Measurements from ENCODE around the gene NSG2. TPM values are rescaled to one million over a fixed set of nuclear protein-coding genes. Genes with fewer than 3 reads are reported as not detected.

NSG2 gene
- total RNA-seq, 1 experiment from 2014 or later: not detected

DNA sequence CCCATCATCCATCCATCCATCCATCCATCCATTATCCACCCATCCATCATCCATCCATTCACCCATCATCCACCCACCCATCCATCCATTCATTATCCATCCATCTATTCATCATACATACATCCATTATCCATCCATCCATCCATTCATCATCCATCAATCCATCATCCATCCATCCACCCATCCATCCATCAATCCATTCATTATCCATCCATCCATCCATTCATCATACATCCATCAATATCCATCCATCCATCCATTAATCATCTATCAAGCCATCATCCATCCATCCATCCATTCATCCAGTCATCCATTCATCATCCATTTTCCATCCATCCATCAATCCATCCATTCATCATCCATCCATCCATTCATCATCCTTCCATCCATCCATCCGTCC lies 89.0 kb downstream of the NSG2 start:
- no peaks in the 10 kb centered on the region for H3K36me3 Mint-ChIP-seq (ENCODE audit: insufficient read depth, unreplicated experiment)
- H3K4me3 Mint-ChIP-seq (ENCODE audit: unreplicated experiment): no peak overlapping the region
- peaks cover 11% of the 10 kb centered on the region for H3K9me3 Mint-ChIP-seq (ENCODE audit: unreplicated experiment)
- no peak for DNase-seq (ENCODE audit: unreplicated experiment)
- intact Hi-C loops (cut with micrococcal nuclease): no loop called here
- TF ChIP-seq, protein P1, sequence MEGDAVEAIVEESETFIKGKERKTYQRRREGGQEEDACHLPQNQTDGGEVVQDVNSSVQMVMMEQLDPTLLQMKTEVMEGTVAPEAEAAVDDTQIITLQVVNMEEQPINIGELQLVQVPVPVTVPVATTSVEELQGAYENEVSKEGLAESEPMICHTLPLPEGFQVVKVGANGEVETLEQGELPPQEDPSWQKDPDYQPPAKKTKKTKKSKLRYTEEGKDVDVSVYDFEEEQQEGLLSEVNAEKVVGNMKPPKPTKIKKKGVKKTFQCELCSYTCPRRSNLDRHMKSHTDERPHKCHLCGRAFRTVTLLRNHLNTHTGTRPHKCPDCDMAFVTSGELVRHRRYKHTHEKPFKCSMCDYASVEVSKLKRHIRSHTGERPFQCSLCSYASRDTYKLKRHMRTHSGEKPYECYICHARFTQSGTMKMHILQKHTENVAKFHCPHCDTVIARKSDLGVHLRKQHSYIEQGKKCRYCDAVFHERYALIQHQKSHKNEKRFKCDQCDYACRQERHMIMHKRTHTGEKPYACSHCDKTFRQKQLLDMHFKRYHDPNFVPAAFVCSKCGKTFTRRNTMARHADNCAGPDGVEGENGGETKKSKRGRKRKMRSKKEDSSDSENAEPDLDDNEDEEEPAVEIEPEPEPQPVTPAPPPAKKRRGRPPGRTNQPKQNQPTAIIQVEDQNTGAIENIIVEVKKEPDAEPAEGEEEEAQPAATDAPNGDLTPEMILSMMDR (IDR thresholded peaks at IDR 0.05; ENCODE audit: unreplicated experiment): no peak
- H3K27ac Mint-ChIP-seq (ENCODE audit: low read depth, unreplicated experiment): no peak overlapping the region
- H3K27me3 Mint-ChIP-seq (ENCODE audit: insufficient read depth, unreplicated experiment): no peaks in the 10 kb centered on the region
- ChIA-PET CTCF (no interaction called here), POLR2A (no interaction called here)
- no TSS peak for BruUV-seq (replicated peaks)
- no peaks in the 10 kb centered on the region for H3K4me1 Mint-ChIP-seq (ENCODE audit: insufficient read depth, unreplicated experiment)

DNA sequence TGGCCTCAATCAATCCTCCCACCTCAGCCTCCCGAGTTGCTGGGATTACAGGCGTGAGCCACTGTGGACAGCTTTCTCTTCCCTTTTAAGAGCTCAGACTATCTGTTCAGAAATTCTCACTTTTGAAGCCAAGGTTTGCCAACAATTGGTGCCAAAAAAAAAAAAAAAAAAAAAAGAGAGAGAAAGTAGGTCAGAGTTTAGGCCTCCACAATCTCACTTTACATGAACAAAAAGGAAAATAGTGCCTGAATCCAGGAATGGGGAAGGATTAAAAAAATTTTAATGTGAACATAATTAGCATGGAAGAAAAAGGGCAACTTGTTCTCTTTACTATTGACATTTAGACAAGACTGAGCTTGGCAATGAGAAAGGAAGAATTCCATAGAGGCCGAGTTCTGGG lies 94.1 kb downstream of the NSG2 start:
- DNase-seq (ENCODE audit: unreplicated experiment): no peak
- POLR2A ChIA-PET: interaction anchor here (0.5 kb wide), 1 partner anchor 10 kb away, joined by 3 read pairs; no protein-coding TSS in a partner anchor
- Mint-ChIP-seq H3K4me3 (ENCODE audit: unreplicated experiment) (no peak overlapping the region), H3K27me3 (ENCODE audit: insufficient read depth, unreplicated experiment) (peaks cover 4% of the 10 kb centered on the region), H3K36me3 (ENCODE audit: insufficient read depth, unreplicated experiment) (no peaks in the 10 kb centered on the region), H3K27ac (ENCODE audit: low read depth, unreplicated experiment) (no peak overlapping the region), H3K4me1 (ENCODE audit: insufficient read depth, unreplicated experiment) (no peaks in the 10 kb centered on the region), H3K9me3 (ENCODE audit: unreplicated experiment) (no peaks in the 10 kb centered on the region)
- intact Hi-C loops (cut with micrococcal nuclease): no loop called here
- TF ChIP-seq, protein P1 (IDR thresholded peaks at IDR 0.05; ENCODE audit: unreplicated experiment): no peak
- no TSS peak for BruUV-seq (replicated peaks)
- CTCF ChIA-PET: interaction anchor here (0.6 to 0.7 kb wide), 2 partner anchors 178 to 1759 kb away, joined by 3 to 5 read pairs; no protein-coding TSS in a partner anchor

DNA sequence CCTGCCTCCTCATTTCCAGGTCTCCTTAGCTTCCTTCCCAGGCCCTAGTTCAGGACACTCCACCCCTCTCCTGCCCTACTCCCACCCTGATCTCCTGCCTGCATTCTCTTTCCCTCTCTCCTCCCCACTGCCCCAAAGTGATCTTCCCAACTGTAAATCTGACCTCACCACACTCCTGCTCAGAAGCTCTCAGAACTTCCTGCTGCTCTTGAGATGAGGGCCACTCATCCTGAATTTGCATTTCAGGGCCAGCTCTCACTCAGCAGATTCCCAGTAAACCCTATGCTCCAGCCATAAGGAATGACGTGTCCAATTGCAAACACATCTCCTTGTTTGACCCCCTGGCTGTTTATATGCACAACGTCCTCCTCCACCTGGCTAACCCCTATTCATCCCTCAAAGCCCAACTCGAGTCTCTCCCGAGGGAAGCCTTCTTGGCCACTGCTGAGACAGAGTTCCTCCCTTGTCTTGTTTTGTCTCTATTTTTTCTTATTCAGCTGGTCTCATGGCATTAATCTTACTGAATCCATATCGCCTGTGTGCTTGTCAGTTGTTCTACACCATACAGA lies 95.0 kb downstream of the NSG2 start:
- TF ChIP-seq, protein P1 (IDR thresholded peaks at IDR 0.05; ENCODE audit: unreplicated experiment): no peak
- H3K4me3 Mint-ChIP-seq (ENCODE audit: unreplicated experiment): no peak overlapping the region
- no peak overlapping the region for H3K27ac Mint-ChIP-seq (ENCODE audit: low read depth, unreplicated experiment)
- peaks cover 10% of the 10 kb centered on the region for H3K27me3 Mint-ChIP-seq (ENCODE audit: insufficient read depth, unreplicated experiment)
- CTCF ChIA-PET: interaction anchor here (0.6 kb wide), 1 partner anchor 72 kb away, joined by 3 read pairs; no protein-coding TSS in a partner anchor
- DNase-seq (ENCODE audit: unreplicated experiment): no peak
- POLR2A ChIA-PET: no interaction called here
- no peaks in the 10 kb centered on the region for H3K4me1 Mint-ChIP-seq (ENCODE audit: insufficient read depth, unreplicated experiment)
- no peaks in the 10 kb centered on the region for H3K9me3 Mint-ChIP-seq (ENCODE audit: unreplicated experiment)
- no peaks in the 10 kb centered on the region for H3K36me3 Mint-ChIP-seq (ENCODE audit: insufficient read depth, unreplicated experiment)
- BruUV-seq (replicated peaks): no TSS peak
- intact Hi-C loops (cut with micrococcal nuclease): no loop called here

DNA sequence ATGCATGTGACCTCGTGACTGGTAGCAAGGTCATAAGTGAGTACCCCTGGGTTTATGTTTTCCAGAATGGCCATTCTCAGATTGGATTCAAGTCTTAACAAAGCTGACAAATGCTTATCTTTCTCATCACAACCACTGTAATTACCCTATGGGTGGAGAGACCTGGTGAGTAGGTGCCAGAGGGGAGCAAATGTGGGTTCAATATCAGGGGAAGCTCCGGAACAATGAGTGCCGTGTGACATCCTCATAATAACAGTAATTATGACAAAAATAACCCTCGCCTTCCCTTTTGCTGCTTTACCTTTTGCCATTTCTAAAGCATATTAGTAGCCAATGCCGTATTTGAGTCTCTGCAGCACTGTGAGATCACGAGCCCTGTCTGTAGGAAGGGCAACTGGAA lies 95.9 kb downstream of the NSG2 start:
- ChIA-PET CTCF (interaction anchor here (0.6 to 0.9 kb wide), 2 partner anchors 71 to 176 kb away, joined by 3 read pairs; no protein-coding TSS in a partner anchor), POLR2A (no interaction called here)
- no TSS peak for BruUV-seq (replicated peaks)
- H3K9me3 Mint-ChIP-seq (ENCODE audit: unreplicated experiment): no peaks in the 10 kb centered on the region
- no peaks in the 10 kb centered on the region for H3K36me3 Mint-ChIP-seq (ENCODE audit: insufficient read depth, unreplicated experiment)
- DNase-seq (ENCODE audit: unreplicated experiment): no peak
- H3K4me1 Mint-ChIP-seq (ENCODE audit: insufficient read depth, unreplicated experiment): no peaks in the 10 kb centered on the region
- TF ChIP-seq, protein P1 (IDR thresholded peaks at IDR 0.05; ENCODE audit: unreplicated experiment): no peak
- no peak overlapping the region for H3K27ac Mint-ChIP-seq (ENCODE audit: low read depth, unreplicated experiment)
- H3K27me3 Mint-ChIP-seq (ENCODE audit: insufficient read depth, unreplicated experiment): peaks cover 10% of the 10 kb centered on the region
- no peak overlapping the region for H3K4me3 Mint-ChIP-seq (ENCODE audit: unreplicated experiment)
- intact Hi-C loops (cut with micrococcal nuclease): no loop called here
